Cardiac septum (tissue), 1 donor: ENCODE data around the gene WDFY4. TPM values are rescaled to one million over a fixed set of nuclear protein-coding genes. Genes with fewer than 3 reads are reported as not detected.

Experiments
- DNase-seq: peaks from one replicate; pipeline ENCODE4 v3.0.0-alpha.2; 2020; ENCODE audit warnings: low spot score
- intact Hi-C: fragments of 100-400 bp; cut with DNase I; formaldehyde crosslinking; loops from one replicate; pipeline ENCODE4 v1.14.0; 2022
- total RNA-seq: library from RNA; stranded (reverse); fragmentation: NEBNext Ultra II Directional; extraction: Animal tissue kit (Norgen Biotek cat#: 25700); gene quantifications from one replicate; pipeline ENCODE4 v1.2.1, GENCODE V29; 2021
- donor health status: DM: no; HTN: no; CAD: no.

Gene WDFY4
- total RNA-seq, 1 donor from 2014 or later, result 1.5 TPM

DNA sequence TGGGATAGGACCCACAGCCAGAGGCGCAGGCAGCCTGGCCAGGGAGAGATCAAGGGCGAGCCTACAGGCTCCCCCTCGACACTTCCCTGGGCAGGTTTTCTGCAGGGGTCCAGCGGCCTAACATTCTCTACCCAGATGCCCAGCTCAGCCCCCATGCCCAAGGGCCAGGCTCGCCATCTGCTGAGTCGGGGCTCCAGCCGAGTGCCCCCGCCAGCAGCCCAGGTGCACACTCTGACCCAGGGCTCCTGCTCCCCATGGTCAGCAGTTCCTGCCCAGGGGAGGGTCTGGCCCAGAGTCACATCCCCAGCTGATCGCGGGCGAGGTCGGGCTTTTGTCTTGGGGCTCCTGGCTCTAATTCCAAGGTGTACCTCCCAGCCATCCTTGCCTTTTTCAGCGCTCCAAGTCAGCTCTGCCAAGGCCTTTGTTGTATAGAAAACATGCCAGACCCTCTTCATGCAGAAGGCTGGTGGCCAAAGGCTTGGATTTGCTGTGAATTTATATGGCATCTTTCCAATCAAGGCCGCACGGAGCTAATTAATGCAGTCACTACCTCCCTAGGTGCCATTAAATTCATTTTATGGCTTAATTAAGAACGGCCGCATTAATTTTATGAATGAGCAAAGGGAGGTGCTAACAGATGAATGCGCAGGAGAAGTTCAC is 134.3 kb downstream of the WDFY4 start:
- DNase-seq, result no peak

GRCh38 chr10:48819783-48820182 is 135.1 kb downstream of the WDFY4 start:
- DNase-seq, result no peak
- intact Hi-C loops, result no loop called here

More for the DNA sequence above, 134.3 kb downstream of the WDFY4 start:
- intact Hi-C loops, result no loop called here

DNA sequence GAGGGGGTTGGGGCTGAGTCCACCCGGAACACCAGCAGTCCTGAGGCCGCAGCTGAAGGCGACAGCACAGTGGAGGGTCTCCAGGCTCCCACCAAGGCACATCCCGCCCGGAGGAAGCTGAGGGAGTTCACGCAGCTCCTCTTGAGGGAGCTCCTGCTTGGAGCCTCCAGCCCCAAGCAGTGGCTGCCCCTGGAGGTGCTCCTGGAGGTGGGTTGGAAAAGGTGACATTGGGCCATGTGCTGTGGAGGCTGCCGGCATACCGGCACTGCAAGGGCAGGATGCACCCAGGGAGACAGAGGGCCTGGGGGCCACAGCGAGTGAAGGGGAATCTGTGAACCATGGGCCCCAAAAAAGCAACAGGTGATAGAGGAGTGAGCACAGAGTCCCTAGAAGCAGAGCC is 135.6 kb downstream of the WDFY4 start:
- intact Hi-C loops, result no loop called here
- no peak for DNase-seq

GRCh38 chr10:48820699-48821098 is 136.0 kb downstream of the WDFY4 start:
- no peak for DNase-seq
- intact Hi-C loops, result no loop called here

- intact Hi-C loops, result no loop called here
- DNase-seq, result no peak
These were observed 136.4 kb downstream of the WDFY4 start for GRCh38 chr10:48821111-48821510.

GRCh38 chr10:48821692-48822091 is 137.0 kb downstream of the WDFY4 start:
- DNase-seq, result no peak
- intact Hi-C loops, result no loop called here

- no peak for DNase-seq
- intact Hi-C loops, result no loop called here
These were observed 149.0 kb downstream of the WDFY4 start for GRCh38 chr10:48833674-48834073.

- no peak for DNase-seq
- intact Hi-C loops, result no loop called here
These were observed 149.7 kb downstream of the WDFY4 start for GRCh38 chr10:48834189-48834965.

DNA sequence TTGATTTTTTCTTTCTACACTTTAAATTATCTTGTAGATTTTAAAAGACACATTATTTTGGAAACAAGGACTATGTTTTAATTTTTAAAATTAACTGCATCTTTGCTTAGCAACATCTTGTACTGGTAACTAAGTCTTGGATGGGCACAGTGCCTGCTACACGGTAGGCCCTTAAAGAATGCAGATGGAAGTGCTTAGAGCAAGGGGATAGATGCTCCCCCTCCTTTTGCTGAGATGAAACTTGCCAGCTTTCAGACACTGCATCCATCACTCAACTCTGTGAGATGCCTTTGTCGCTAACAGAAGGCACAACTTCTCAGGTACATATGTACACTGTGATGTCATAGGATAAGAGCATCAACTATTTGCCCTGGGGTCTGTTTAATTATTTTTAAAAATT is 151.1 kb downstream of the WDFY4 start:
- intact Hi-C loops, result no loop called here
- DNase-seq, result no peak

GRCh38 chr10:48836605-48837004 is 151.9 kb downstream of the WDFY4 start:
- DNase-seq, result no peak
- intact Hi-C loops, result no loop called here

GRCh38 chr10:48838834-48839233 is 154.2 kb downstream of the WDFY4 start:
- intact Hi-C loops, result no loop called here
- no peak for DNase-seq

GRCh38 chr10:48839809-48840679 is 155.4 kb downstream of the WDFY4 start:
- no peak for DNase-seq
- intact Hi-C loops, result loop anchor here (10.0 kb wide), 1 partner anchor 155 kb away; the partner anchor contains the start of gene WDFY4

DNA sequence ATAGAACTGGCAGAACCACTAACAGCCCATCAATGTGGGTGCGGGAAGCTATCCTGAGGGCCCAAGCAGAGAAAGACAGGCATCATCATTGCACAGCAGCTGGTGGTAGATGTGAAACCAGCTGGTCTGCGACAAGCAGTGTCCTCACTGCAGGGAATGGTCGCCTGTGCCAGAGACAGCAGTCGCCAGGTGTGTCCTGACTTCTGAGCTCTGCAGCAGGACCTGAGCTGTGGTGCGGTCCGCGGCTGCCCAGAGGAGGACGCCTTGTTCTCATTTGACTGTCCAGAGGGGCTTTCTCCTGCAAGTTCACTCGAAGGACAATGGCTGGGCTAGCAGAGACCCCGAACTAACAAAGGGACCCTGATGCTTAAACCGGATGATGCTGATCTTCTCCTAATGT is 157.6 kb downstream of the WDFY4 start:
- no peak for DNase-seq
- intact Hi-C loops, result loop anchor here (10.0 kb wide), 1 partner anchor 157 kb away; the partner anchor contains the start of gene WDFY4

GRCh38 chr10:48843198-48843597 is 158.5 kb downstream of the WDFY4 start:
- intact Hi-C loops, result loop anchor here (10.0 kb wide), 1 partner anchor 158 kb away; the partner anchor contains the start of gene WDFY4
- DNase-seq, result no peak

- intact Hi-C loops, result loop anchor here (10.0 kb wide), 1 partner anchor 160 kb away; the partner anchor contains the start of gene WDFY4
- no peak for DNase-seq
These were observed 159.9 kb downstream of the WDFY4 start for GRCh38 chr10:48844616-48845015.

GRCh38 chr10:48845512-48845911 is 160.8 kb downstream of the WDFY4 start:
- intact Hi-C loops, result loop anchor here (10.0 kb wide), 1 partner anchor 161 kb away; the partner anchor contains the start of gene WDFY4
- DNase-seq, result no peak

- no peak for DNase-seq
- intact Hi-C loops, result loop anchor here (10.0 kb wide), 1 partner anchor 163 kb away; the partner anchor contains the start of gene WDFY4
These were observed 163.0 kb downstream of the WDFY4 start for GRCh38 chr10:48847691-48848090.

- no peak for DNase-seq
- intact Hi-C loops, result no loop called here
These were observed 172.2 kb downstream of the WDFY4 start for GRCh38 chr10:48856855-48857254.

DNA sequence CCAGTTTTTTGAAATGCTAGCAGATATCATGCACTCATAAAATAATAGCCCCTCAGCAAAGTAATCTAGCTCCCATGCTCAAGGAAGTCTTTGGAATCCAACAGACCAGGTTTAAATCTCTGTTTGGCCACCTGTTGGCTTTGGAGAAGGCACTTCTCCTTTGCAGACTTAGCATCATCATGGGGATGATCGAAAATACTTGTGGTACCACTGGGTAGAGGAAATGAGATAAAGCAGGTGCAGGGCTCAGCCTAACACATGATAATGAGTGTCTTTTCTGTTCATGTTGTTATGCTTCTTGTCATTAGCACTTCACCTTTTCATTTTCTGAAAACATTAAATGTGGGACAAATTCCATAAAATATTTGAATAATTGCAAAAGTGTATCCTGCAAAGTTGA is 187.6 kb downstream of the WDFY4 start:
- no peak for DNase-seq
- intact Hi-C loops, result no loop called here

DNA sequence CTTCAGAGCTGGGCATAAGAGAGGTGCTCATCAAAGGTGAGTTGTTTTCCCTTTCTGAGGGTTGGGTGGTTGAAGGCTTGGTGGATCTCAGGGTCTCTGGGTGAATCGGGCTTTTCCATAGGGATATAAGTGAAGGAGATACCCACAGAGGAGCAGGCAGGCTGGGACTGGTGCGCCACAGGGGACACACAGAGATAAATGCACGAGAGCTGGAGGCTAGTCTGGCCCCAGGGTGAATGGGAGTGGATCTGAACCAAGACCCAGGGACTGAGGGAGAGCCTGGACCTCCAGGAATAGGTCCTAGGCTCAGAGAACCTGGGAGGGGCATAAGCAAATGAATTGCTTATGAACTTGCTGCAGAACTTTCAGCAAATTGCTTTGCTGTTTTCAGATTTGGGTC is 193.4 kb downstream of the WDFY4 start:
- intact Hi-C loops, result no loop called here
- no peak for DNase-seq
